NB4 (cell line): ENCODE data around the gene FBXW11.

Source experiments
- DNase-seq: peaks from one replicate; pipeline ENCODE4 v3.0.0; 2010; ENCODE audit warnings: low read depth
- H3K4me3 ChIP-seq: one replicate; pipeline ENCODE4 v1.5.1; 2011; ENCODE audit warnings: mild to moderate bottlenecking, low read depth, low read length, moderate library complexity
- CTCF ChIP-seq: IDR thresholded peaks from one replicate; pipeline ENCODE4 v1.5.1; 2012; ENCODE audit warnings: low read depth, low read length
- MAX ChIP-seq: IDR thresholded peaks from 2 replicates; pipeline ENCODE4 v1.6.1; 2011; ENCODE audit warnings: low read depth, low read length
- MYC ChIP-seq: IDR thresholded peaks from 2 replicates; pipeline ENCODE4 v1.6.1; 2011; ENCODE audit warnings: low read depth, low read length
- POLR2A ChIP-seq: IDR thresholded peaks from 2 replicates; pipeline ENCODE4 v1.6.1; 2011; ENCODE audit warnings: mild to moderate bottlenecking; ENCODE audit not compliant: insufficient read length; ENCODE audit errors: extremely low read depth

Gene FBXW11

GRCh38 chr5:171813813-171814490, 192.5 kb downstream of the FBXW11 start:
- TF ChIP-seq MAX (no peak), MYC (no peak), POLR2A (no peak), CTCF (no peak)
- DNase-seq = no peak
- H3K4me3 ChIP-seq = no peak overlapping the region

GRCh38 chr5:171813270-171813669, 193.2 kb downstream of the FBXW11 start:
- TF ChIP-seq MAX (no peak), POLR2A (no peak), MYC (no peak), CTCF (no peak)
- no peak overlapping the region for H3K4me3 ChIP-seq
- no peak for DNase-seq
